IPS-18c (cell line): ENCODE results near the gene LHB.
"Not testable (repeated sequence)": the region's sequence is repeated elsewhere in the genome, so short reads cannot be mapped to it uniquely, and the experiment has no call there.

ENCODE experiments used
- H3K4me3 ChIP-seq: 2 replicates; pipeline ENCODE4 v1.7.0; 2013; ENCODE audit warnings: low read depth, mild to moderate bottlenecking, low read length, moderate library complexity; ENCODE audit not compliant: insufficient read depth
- H3K9me3 ChIP-seq: one replicate; pipeline ENCODE4 v1.6.1; 2013; ENCODE audit warnings: mild to moderate bottlenecking, low read length, moderate library complexity; ENCODE audit not compliant: control insufficient read depth, insufficient read depth

Gene LHB

GRCh38 chr19:49018388-49019241, 1.7 kb upstream of the LHB start:
- not testable (repeated sequence) for H3K9me3 ChIP-seq
- peak overlapping the region; percentile 50 for H3K4me3 ChIP-seq

DNA sequence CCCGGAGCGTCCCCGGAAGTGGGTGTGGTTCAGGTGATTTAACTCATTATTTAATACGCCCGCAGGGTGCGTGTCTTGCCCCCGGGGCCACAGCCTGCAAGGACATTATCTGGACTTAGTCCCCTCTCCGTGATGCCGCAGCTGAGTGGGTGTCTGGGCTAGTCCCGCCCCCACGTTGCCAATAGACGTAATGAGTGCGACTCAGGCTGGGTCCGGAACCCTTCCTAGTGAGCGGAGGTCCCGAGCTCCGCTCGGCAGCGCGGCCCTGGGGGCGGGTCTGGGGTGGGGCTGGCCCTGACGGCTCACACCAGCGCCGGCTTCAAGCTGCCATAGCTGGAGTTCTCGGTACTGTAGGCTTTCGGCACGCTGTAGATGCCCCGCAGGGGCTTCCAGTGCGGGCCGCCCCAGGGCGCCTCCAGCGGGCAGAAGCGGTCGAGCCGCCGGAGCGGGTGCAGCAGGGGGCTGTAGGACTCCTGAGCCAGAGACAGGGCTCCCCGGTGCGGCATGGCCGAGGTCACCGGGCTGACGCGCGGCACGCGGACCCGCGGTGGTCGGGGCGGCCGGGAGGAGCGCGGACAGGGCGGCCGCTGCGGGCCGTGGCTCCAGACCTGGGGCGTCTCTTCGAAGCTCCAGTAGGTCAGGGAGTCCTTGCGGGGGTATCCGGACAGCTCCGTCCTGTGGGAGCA, 918 bp upstream of the LHB start:
- peak overlapping the region; percentile 50 for H3K4me3 ChIP-seq
- no peaks in the 10 kb centered on the region for H3K9me3 ChIP-seq

GRCh38 chr19:49016067-49016839, 638 bp downstream of the LHB start:
- H3K4me3 ChIP-seq: no peak overlapping the region
- H3K9me3 ChIP-seq: no peaks in the 10 kb centered on the region

GRCh38 chr19:49014870-49015255, 2.0 kb downstream of the LHB start:
- no peaks in the 10 kb centered on the region for H3K9me3 ChIP-seq
- no peak overlapping the region for H3K4me3 ChIP-seq

- H3K4me3 ChIP-seq: no peak overlapping the region
- H3K9me3 ChIP-seq: no peaks in the 10 kb centered on the region
These were observed 2.6 kb downstream of the LHB start for GRCh38 chr19:49014123-49014869.

DNA sequence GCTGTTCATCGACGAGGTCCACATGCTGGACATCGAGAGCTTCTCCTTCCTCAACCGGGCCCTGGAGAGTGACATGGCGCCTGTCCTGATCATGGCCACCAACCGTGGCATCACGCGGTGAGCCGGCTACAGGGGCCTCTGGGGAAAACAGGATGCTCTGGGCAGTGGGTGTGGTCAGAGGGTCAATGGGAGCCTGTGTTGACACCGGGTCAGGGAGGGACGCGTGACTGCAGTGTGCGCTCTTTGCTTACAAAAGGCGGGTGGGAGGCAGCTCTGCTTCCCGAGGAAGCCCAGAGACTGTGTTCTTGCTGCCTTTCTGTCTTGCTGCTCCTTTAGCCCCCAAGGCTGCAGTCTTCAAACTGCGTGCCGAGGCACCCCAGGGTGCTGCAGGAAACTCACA, 5.7 kb downstream of the LHB start:
- Histone ChIP-seq H3K9me3 (no peaks in the 10 kb centered on the region), H3K4me3 (no peak overlapping the region)

DNA sequence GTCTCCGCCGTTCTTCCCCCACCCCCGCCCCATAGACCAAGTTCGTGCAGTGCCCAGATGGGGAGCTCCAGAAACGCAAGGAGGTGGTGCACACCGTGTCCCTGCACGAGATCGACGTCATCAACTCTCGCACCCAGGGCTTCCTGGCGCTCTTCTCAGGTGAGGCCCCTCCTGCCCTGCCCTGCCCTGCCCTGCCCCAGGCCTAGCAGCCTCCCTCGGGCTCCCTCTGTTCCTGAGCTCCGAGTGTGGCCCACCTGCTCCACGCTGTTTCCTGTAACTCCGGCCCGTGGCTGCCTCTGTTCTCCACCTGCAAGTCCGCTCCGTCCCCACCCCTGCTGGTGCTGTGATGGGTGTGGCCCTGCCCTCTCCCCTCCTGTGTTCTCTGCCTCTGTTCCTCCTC, 6.4 kb downstream of the LHB start:
- Histone ChIP-seq H3K9me3 (no peaks in the 10 kb centered on the region), H3K4me3 (no peak overlapping the region)

- no peak overlapping the region for H3K4me3 ChIP-seq
- no peaks in the 10 kb centered on the region for H3K9me3 ChIP-seq
These were observed 7.1 kb downstream of the LHB start for GRCh38 chr19:49009828-49010227.

DNA sequence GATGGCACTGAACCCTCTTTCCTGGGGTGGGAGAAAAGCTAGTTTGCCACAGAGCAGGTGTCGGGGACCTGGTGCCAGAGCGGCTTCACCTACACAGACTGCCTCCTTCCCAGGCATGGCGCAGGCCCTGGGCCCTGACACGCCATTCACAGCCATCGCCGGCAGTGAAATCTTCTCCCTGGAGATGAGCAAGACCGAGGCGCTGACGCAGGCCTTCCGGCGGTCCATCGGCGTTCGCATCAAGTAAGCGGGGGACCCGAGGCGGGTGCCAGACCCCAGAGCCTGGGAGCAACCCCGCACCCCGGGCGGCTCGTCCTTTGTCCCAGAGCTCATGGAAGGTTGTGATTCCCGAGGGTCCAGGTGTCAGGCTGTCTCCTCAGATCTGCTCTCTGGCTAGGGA, 10.0 kb downstream of the LHB start:
- Histone ChIP-seq H3K9me3 (no peaks in the 10 kb centered on the region), H3K4me3 (no peak overlapping the region)

DNA sequence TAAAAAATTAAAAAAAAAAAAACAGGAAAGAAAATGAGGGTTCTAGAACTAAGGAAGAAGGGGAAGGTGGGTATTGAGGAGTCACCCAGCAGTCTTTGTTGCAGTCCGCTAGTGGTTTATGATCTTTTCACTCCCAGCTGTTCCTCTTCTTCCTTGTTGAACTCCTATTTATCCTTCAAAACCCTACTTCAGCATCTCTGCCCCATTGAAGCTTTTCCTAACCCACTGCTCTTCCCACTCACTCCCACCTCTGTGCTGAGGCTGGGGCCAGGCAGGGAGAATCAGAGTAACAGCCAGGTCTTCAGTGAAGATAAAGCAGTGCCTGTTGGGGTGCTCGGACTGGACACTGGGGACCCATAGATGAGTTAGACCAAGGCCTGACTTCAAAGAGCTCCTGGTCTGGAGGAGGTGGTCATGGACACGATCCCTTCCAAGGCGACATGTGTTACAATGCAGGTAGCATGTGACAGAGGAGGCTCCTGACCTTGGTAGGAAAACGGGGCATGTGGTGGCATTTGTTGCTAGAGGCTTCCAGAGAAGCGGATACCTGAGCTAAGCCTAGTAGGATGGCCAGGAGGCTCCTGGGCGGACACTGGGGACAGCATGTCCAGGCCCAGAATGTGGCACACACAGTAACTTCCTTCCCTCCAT, 11.8 kb downstream of the LHB start:
- Histone ChIP-seq H3K4me3 (no peak overlapping the region), H3K9me3 (no peaks in the 10 kb centered on the region)

- Histone ChIP-seq H3K9me3 (no peaks in the 10 kb centered on the region), H3K4me3 (no peak overlapping the region)
These were observed 12.8 kb downstream of the LHB start for GRCh38 chr19:49004133-49004532.

GRCh38 chr19:48999481-49000325, 17.2 kb downstream of the LHB start:
- Histone ChIP-seq H3K4me3 (no peak overlapping the region), H3K9me3 (no peaks in the 10 kb centered on the region)

DNA sequence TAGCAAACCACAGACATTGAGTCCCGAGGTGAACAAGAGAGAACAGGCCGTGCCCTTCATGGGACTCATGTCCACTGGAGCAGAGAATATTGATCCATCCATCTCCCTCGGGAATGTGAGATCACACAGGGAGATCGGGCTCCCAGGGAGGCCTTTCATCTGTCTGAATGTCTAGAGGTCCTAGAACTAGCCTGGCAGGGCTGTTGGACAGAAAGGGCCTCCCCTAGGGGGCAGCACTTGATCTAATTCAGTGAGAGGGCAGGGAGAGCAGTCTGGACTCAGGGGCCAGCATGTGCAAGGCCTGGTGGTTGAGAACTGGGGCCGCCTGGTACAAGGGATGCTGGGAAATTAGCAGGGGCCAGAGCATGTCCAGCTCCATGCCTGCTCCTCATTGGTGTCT, 18.9 kb downstream of the LHB start:
- H3K9me3 ChIP-seq: no peaks in the 10 kb centered on the region
- no peak overlapping the region for H3K4me3 ChIP-seq

GRCh38 chr19:48994035-48994386, 22.9 kb downstream of the LHB start:
- Histone ChIP-seq H3K9me3 (no peaks in the 10 kb centered on the region), H3K4me3 (peak overlapping the region; percentile 87)

GRCh38 chr19:48993175-48994034, 23.5 kb downstream of the LHB start, which contains the start of the genes GYS1 and RUVBL2:
Gene GYS1 (minus strand): TSS chr19:48993309. CDS start chr19:48993112, 197 bp downstream.
Gene RUVBL2 (plus strand): TSS chr19:48993887. CDS start chr19:48993912, 25 bp downstream.
- Histone ChIP-seq H3K9me3 (no peaks in the 10 kb centered on the region), H3K4me3 (peak within 1 kb of the TSS; percentile 95)
